Gastrocnemius medialis (tissue), 4 donors: ENCODE measurements around the gene SPOCK1.

Experiments
- POLR2A ChIP-seq, 2 donors: fragments of 450-650 bp; IDR thresholded peaks; one replicate each; pipeline ENCODE4 v1.6.1; 2017; ENCODE audit warnings: antibody characterized with exemption in 2 of 2, mild to moderate bottlenecking in 2 of 2, moderate library complexity in 2 of 2
- TF ChIP-seq, protein P1 (sequence below), 5 experiments: fragments of 450-650 bp in 3 of 5; fragments of 200-600 bp in 2 of 5; sonication (generic) in 2 of 5; IDR thresholded peaks in 4 of 5; conservative IDR thresholded peaks in 1 of 5; 1 replicate in 4 of 5; 2 replicates in 1 of 5; pipeline ENCODE4 v1.5.1; 2016 to 2019; ENCODE audit warnings: antibody characterized with exemption in 5 of 5, mild to moderate bottlenecking in 3 of 5, moderate library complexity in 3 of 5

- TF ChIP-seq, protein P1, sequence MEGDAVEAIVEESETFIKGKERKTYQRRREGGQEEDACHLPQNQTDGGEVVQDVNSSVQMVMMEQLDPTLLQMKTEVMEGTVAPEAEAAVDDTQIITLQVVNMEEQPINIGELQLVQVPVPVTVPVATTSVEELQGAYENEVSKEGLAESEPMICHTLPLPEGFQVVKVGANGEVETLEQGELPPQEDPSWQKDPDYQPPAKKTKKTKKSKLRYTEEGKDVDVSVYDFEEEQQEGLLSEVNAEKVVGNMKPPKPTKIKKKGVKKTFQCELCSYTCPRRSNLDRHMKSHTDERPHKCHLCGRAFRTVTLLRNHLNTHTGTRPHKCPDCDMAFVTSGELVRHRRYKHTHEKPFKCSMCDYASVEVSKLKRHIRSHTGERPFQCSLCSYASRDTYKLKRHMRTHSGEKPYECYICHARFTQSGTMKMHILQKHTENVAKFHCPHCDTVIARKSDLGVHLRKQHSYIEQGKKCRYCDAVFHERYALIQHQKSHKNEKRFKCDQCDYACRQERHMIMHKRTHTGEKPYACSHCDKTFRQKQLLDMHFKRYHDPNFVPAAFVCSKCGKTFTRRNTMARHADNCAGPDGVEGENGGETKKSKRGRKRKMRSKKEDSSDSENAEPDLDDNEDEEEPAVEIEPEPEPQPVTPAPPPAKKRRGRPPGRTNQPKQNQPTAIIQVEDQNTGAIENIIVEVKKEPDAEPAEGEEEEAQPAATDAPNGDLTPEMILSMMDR (IDR thresholded peaks at IDR 0.05 in 4 of 5, conservative IDR thresholded peaks at IDR 0.05 in 1 of 5) = no peak
- TF ChIP-seq POLR2A (IDR thresholded peaks at IDR 0.05) = no peak
Observed at GRCh38 chr5:137148655-137149054, 350.5 kb downstream of the SPOCK1 start.
